HG02943 (cell line): ENCODE data around the gene BMP6.
A peak's percentile ranks its signal among the peaks of the same experiment; 100 is the strongest.

Experiments
- ATAC-seq: cut with Tn5 transposase; IDR thresholded peaks from one replicate; pipeline ENCODE4 v1.9.1; 2021; ENCODE audit warnings: mild to moderate bottlenecking, low read depth, moderate library complexity; ENCODE audit not compliant: unreplicated experiment

BMP6 gene

GRCh38 chr6:7914991-7915789 lies 189.3 kb downstream of the BMP6 start:
- no peak for ATAC-seq

- ATAC-seq, result peak; percentile 78
Measured at GRCh38 chr6:7916959-7917358, 191.1 kb downstream of the BMP6 start.

- no peak for ATAC-seq
Measured at GRCh38 chr6:7917729-7918128, 191.8 kb downstream of the BMP6 start.

- no peak for ATAC-seq
Measured at GRCh38 chr6:7918403-7918802, 192.5 kb downstream of the BMP6 start.

- ATAC-seq, result no peak
Measured at GRCh38 chr6:7919871-7920270, 194.0 kb downstream of the BMP6 start.

- no peak for ATAC-seq
Measured at GRCh38 chr6:7920425-7920824, 194.5 kb downstream of the BMP6 start.

- no peak for ATAC-seq
Measured at GRCh38 chr6:7921046-7921445, 195.1 kb downstream of the BMP6 start.

- no peak for ATAC-seq
Measured at GRCh38 chr6:7921632-7922092, 195.8 kb downstream of the BMP6 start.

- ATAC-seq, result no peak
Measured at GRCh38 chr6:7922596-7922995, 196.7 kb downstream of the BMP6 start.

- ATAC-seq, result no peak
Measured at GRCh38 chr6:7924867-7925266, 199.0 kb downstream of the BMP6 start.
